GM21528 (cell line): ENCODE measurements around the gene LTBP2.

Experiments
- ATAC-seq: cut with Tn5 transposase; IDR thresholded peaks from one replicate; pipeline ENCODE4 v1.9.1; 2021; ENCODE audit warnings: mild to moderate bottlenecking, moderate library complexity; ENCODE audit not compliant: unreplicated experiment, low FRiP score

The LTBP2 gene

DNA sequence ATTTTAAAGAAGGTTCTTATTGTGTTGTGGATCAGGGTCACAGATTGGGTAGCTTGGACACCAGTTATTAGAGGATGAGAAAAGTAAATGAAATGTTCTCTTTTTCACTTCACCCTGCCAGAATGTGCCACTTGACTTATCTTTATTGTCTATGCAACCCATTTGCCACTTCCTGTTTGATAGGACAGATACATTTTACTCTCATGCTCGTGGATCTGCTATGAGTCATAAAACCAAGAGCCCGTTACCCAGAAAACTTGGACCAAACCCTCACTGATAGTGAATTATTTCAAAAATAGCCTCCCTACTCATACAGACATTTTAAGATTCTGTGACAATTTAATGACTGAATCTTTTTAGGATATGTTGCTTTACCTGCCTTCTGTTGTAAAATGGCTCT lies 116.7 kb downstream of the LTBP2 start:
- ATAC-seq: no peak

DNA sequence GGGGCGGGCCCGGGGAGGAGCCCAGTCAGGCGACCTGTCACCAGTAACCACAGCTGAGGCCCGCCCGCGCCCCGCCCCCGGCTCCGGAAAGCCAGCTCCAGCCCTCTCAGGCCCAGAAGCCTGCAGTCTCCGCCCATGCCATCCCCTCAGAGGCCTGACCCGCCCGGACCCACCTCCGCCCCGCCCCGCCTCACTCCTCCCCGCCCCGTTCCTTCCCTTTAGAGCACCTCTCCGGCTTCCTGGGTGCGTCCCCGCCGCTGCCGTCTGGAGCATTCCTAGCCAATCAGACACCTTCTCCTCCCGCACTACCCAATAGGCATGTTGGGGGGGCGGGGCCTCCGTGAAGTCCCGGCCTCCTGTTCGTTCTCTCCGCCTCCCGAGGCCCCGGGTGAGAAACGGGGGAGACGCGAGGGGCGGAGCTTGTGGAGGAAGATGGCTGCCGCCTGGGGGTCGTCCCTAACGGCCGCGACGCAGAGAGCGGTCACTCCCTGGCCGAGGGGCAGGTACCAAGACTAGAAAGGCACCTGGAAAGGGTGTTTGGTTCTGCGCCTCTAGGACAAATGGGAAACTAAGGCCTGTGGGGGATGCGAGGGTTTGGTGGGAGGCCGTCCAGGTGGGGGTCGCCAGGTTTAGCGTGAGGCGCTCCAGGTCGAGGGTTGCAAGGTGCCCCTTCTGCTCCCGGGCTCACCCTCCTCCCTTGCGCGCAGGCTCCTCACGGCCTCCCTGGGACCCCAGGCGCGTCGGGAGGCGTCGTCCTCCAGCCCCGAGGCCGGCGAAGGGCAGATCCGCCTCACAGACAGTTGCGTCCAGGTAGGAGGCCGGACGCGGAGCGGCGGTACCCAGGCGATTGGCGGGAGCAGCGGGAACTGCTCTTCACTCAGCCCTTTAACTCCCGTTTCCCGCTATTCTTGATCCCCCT lies 118.4 kb downstream of the LTBP2 start, which contains the start of gene ISCA2:
TSS of gene ISCA2 (plus strand) at position 423 of the 919 bp plus-strand sequence. CDS start at position 433, 10 bp downstream.
- peak; percentile 85 for ATAC-seq

DNA sequence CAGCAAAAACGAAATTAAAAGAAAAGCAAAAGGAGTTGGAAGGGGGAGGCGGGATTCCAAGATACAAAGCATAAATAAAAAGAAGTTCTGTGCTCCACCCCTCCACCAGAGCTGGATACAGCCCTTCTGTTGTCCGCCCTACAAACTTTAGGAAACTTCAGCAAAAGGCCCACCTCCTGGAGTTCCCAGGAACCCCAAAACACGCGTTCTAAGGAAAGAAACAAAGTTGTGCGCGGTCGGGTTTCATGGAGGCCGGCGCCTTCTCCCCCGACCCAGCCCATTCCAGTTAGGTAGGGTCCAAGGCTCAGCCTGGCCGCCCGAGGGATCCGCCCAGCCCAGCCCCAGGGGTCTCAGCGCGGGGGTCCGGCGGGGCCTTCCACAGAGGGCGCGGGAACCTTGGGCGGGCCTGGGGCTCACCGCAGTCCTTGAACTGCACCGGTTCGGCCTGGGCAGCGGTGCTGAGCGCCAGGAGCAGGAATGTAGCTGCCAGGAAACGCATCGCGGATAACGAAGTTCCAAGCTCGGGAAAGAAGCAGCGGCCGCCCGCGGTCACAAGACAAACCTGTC lies 119.2 kb downstream of the LTBP2 start, which contains the start of gene NPC2:
TSS of gene NPC2 (minus strand) at position 530 of the 567 bp plus-strand sequence. CDS start at position 499, 31 bp downstream.
- ATAC-seq: peak; percentile 17

GRCh38 chr14:74491956-74492775 lies 119.9 kb downstream of the LTBP2 start:
- no peak for ATAC-seq

- no peak for ATAC-seq
Measured at GRCh38 chr14:74490486-74490885, 121.6 kb downstream of the LTBP2 start.

DNA sequence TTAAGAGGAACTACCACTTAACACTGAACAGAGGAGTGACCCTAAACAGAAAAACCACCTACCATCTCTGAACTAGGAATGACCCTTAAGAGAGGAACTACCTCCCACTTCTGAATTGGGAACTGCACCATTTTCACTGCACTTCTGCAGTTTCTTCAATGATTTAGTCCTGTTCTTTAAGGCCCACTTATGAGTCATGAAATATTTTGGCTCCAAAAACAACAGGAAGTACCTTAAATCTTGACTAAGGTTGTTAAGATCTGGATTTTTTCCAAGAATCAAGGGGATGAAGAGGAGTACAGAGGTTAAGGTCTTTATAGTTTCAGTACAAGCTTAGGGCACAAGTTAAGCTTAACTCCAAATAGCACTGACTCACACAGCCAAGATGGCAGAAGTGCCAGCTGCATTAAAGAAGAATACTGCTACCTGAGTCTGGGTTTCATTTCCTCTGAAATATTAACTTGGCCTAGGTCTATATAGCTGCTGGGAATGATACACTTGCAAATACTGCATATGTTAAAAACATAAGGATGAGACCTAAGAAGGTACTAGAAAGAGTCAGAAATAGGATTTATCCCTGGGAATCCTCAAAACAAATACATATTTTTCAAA lies 123.1 kb downstream of the LTBP2 start:
- ATAC-seq: no peak

DNA sequence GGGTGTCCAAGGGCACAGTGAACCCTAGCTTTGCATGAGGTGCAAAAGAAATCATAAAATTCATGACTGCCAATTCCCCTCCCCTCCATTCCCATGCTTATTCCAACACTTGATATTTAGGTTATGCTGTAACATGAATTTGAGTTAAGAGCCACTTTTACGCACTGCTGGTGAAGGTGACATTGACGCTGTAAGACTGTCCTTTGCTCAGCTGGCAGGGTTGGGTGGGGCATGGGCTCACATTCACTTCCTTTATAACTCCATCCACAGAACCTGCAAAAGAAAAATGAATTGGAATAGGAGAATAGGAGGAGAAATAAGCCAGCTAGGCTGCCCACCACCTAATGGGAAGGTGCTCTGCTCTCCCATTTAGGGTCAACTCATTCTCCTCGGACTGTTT lies 125.9 kb downstream of the LTBP2 start:
- ATAC-seq: no peak

DNA sequence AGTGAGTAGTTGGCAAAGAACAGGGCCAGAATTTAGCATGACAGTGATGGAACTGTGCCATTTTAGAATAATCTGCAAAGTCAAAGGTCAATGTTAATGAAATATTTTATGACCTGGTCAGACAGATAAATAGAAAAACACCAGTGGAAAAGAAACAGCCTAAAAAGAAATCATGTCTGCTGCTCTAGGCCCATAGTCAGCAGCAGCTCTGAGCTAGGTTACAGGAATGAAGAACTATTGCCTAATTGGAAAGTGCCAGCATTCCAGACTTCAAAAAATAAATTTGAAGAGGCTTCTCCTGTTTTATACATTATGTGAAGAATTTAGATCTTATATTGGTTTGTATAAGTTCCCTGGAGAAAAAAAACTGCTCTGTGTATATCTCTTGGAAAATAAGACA lies 128.7 kb downstream of the LTBP2 start:
- ATAC-seq: no peak

DNA sequence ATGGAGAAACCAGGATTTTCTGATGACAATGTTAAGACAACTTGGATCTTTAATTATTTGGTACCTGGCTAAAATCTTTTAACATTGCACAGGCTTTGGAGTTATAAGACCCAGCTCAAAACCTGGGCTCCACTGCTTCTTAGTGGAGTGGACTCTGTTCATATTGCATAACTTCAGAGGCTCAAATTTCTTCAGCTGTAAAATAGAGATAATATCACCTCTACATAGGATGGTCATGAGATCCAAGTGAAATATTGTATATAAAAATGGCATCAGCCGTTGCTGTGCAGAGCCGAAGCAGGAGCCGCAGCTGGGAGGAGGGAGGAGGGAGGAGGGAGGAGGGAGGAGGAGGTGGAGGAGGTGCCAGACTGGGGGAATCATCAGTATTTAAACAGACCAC lies 129.5 kb downstream of the LTBP2 start:
- ATAC-seq: no peak

DNA sequence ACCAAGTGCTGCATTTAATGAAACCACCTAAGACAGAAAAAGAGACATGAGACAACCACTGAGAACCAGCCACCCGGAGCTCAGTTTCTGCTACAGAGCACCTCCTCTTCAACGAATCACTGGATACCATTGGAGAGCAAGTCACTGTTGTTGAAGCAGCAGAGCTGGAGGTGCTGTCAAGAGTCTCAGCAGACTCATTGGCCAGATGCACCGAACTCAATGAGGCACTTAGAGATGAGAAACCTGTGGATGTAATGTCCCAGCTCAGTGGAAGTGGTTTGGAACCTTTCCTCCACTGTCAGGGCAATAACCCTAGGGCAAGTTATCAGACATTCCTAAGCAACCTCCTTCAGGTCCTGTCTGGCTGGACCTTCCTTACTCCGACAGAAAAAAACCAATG lies 132.0 kb downstream of the LTBP2 start:
- no peak for ATAC-seq

DNA sequence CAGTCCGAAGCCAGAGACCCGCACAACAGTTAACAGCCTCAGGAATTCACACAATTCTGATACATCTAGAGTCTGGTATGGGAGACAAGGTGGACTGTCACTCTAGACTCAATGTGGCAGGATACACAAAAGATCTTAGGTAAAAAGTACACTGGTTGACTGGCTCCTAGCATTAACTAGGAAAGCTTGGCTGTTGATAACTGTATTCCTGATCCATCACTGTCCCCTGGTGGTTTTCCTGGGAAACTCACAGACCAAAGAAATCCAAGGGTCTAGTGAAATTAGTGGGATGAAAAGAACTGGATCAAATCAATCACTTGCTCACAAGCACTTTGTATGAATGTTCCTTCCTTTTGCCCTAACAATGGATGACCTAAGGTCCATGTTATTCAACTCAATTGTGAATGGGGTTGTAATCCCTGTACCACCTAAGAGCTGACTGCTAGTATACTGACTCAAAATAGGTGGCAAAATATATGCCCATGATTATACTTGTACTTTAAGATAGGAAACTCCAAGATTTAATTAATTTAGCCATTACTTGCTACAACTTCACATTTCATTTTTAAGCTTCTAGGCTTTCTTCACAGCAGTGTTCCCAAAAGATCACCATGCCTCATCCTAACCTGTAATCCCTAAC lies 132.9 kb downstream of the LTBP2 start:
- no peak for ATAC-seq

DNA sequence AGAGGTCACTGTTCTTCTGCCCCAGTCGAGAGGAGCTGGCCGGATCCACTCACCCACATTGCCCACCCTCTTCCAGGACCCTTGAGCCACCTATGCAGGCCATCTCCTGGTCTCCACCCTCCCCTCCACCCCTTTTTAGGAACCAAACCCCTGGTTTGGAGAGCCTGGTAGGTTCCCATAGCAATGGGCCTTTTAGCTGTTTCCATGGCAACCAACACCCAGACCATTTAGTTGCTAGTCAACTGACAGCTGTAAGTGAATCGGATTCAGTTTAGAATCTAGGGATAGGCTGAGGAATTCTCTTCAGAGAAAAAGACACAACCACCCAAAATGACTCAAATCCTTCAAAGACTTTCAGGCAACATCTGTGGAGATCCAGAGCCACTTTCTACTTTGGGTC lies 135.4 kb downstream of the LTBP2 start:
- no peak for ATAC-seq

DNA sequence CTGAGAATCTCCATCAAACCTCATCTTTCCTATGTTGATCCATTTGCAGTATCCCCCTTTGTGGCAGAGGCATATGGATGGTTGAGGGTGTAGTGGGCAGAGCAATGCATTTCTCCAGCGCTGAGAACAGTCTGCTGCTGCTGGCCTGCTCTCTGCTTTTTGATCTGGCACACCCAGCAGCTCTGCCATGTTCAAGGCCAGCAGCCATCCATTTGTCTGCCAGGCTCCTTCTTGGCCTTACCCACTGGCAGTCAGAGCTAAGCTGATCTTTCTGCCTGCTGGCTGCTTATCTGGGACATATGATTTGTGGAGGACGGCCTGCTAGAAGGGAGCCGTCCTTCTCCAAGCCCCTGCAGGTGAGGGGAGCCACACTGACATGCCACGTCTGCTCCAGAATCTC lies 135.9 kb downstream of the LTBP2 start:
- ATAC-seq: no peak

GRCh38 chr14:74475678-74476077 lies 136.4 kb downstream of the LTBP2 start:
- no peak for ATAC-seq

- ATAC-seq: no peak
Measured at GRCh38 chr14:74474376-74474775, 137.7 kb downstream of the LTBP2 start.

DNA sequence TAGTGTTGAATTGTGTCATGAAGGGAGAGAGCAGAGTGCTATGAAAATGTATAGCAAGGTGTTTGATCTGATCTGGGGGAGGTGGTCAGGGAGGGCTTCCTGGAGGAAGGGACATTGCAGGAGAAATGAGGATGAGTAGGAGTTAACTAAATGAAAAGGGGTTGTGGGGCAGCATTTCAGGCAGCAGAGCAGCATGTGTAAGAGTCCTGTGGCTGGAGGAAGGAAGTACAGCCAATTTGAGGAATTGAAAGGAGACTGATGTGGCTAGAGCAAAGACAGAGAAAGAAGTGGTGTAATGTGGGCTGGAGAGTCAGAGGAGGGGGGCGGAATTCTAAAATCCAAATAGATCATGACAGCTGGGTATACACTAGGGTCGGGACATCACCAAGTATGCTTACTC lies 139.4 kb downstream of the LTBP2 start:
- ATAC-seq: no peak

DNA sequence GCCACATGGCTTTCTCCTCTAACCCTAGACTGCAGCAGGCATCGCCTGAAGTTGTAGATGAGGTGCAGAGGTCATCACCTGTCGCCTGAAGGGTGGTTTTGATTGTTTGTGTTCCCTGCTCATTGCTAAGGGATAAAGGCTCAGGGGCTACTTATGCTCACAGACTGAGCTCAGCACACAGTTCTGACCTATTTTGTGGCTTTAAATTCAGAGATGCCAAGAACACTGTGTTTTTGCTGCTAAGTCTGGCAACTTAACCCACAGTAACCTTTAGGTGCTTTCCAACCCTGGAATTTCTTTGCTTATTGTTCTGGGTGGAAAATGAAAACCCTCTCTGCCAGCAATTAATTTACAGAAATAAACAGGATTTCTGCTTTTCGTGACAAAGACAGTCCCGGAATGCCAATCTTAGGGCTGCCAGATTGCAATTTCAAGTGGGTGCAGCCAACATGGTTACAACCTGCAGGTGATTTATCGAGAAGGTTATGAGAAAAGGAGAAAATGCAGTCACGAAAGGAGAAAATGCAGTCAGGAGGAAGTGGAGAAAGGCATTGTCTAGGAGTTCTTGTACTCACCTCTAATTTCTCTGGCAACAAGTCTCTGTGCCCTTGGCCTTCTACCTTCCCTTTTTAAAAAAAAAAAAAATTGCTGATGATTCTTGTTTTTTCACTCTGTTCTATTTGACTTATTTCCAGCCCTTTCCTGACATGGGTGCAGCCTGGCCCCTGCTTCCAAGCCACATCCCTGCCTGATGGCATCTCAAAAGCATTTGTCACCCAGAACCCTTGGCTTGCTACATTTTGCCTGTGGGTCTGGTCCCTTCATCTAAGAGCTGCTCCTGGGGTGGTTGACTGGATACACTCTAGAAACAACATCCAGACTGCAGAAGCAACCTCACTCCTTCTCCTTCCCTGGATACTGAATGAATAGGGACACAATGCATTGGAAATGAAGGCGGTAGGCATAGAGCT lies 142.2 kb downstream of the LTBP2 start:
- ATAC-seq: no peak

DNA sequence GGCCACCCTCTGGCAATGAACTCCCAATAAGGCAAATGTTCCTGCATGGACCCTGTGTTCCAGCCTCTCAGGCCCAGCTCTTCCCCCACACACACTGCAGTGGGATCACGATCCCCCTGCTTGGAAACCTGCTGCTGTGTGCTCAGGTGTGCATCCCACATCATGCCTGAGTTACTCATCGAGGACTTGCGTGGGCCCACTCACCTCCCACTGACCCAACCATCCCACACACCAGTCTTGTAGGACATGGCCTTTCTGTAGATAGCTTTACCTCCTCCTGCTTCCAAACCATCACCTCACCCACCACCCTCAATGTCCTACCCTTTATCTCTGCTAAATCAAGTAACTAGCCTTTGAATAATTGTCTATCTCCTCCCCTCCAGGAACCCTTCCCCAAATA lies 143.5 kb downstream of the LTBP2 start:
- no peak for ATAC-seq

- no peak for ATAC-seq
Measured at GRCh38 chr14:74465335-74465734, 146.7 kb downstream of the LTBP2 start.
